Measurements from ENCODE around the gene OR6J1. TPM values are rescaled to one million over a fixed set of nuclear protein-coding genes. Genes with fewer than 3 reads are reported as not detected.

Gene OR6J1
- total and polyA plus RNA-seq, 10 of the 15 experiments (the other 5 are each of a cell fraction or from before 2014, with no cell fraction given): not detected

DNA sequence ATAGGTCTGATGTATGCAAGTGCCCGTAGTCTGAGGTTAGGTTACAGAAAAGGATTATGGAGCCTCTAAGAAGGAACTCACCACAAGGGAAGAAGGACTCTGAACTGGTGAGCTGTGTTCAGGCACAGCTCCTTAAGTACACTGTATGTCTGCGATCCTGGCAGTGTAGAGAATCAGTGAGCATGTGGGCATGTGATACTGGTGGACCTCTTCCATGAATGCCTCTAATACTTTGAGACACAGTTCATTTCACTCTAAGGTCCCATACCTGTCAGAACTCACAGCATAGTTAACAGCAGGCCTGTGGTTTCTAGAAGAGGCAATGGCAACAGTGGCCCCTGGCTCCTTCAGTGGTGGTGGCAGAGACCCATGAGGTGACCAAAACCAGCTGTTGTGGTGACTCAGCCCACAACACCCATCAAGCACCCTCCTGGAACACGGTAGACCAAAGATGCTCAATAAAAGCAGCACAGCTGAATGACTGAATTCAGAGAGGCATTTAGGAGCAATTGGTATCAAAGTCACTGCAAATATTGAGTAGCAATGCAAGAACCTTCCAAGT lies 6.9 kb upstream of the OR6J1 start:
- ChIA-PET CTCF (interaction anchor here (0.8 to 9.9 kb wide), 16 partner anchors 9 to 321 kb away, joined by 3 to 206 read pairs (median 4); no protein-coding TSS in a partner anchor), RAD21 (ENCODE audit: unreplicated experiment) (interaction anchor here (0.7 to 3.9 kb wide), 10 partner anchors 9 to 332 kb away, joined by 3 to 116 read pairs (median 4); partner anchors contain the start of gene DAD1), POLR2A (interaction anchor here (0.6 to 1.9 kb wide), 3 partner anchors 93 to 295 kb away, joined by 3 to 5 read pairs (median 3); no protein-coding TSS in a partner anchor), SMC1A (ENCODE audit: uncharacterized antibody, unreplicated experiment) (interaction anchor here (1.0 to 4.9 kb wide), 8 partner anchors 9 to 336 kb away, joined by 3 to 113 read pairs (median 6); no protein-coding TSS in a partner anchor)
- no peak overlapping the region for H3K4me3 ChIP-seq
- peak; percentile 44 for DNase-seq (ENCODE audit: low read depth, low spot score)
- no peaks in the 10 kb centered on the region for H3K9me3 ChIP-seq (replicated peaks; ENCODE audit: control insufficient read depth, insufficient read depth, low read length)
- no peaks in the 10 kb centered on the region for H3K36me3 ChIP-seq (ENCODE audit: control insufficient read depth in 2 of 2, insufficient read depth in 2 of 2, low read length in 1 of 2)
- no TSS peak for BruUV-seq (replicated peaks)
- 3% methylated on average over 3 of the region's 3 CpGs for WGBS (ENCODE audit: insufficient coverage, insufficient replicate concordance, low lambda C conversion rate, missing lambda C conversion rate)
- no peak overlapping the region for H3K9ac ChIP-seq (ENCODE audit: control insufficient read depth, insufficient read depth, low read length)
- FAIRE-seq: no peak
- H2AFZ ChIP-seq (ENCODE audit: control insufficient read depth, low read depth, low read length): no peak overlapping the region
- no peaks in the 10 kb centered on the region for H3K79me2 ChIP-seq (ENCODE audit: control insufficient read depth, insufficient read depth, low read length)
- H3K27me3 ChIP-seq (replicated peaks in 1 of 2; ENCODE audit: control insufficient read depth in 2 of 2, insufficient read depth in 2 of 2, low read length in 1 of 2): no peaks in the 10 kb centered on the region
- no peak overlapping the region for H3K27ac ChIP-seq (ENCODE audit: control insufficient read depth, insufficient read depth)
- in situ Hi-C loops (cut with MboI): loop anchor here (5.0 kb wide), 2 partner anchors 79 to 269 kb away; no protein-coding TSS in a partner anchor
- ATAC-seq: peak; percentile 78
- no peak overlapping the region for H3K4me2 ChIP-seq (ENCODE audit: control insufficient read depth, insufficient read depth)
- intact Hi-C loops (cut with micrococcal nuclease; ENCODE audit: unreplicated experiment): loop anchor here (5.0 to 10.0 kb wide), 3 partner anchors 64 to 336 kb away; partner anchors contain the start of gene DAD1
- no peaks in the 10 kb centered on the region for H4K20me1 ChIP-seq (ENCODE audit: control insufficient read depth, insufficient read depth)
- H3K4me1 ChIP-seq (ENCODE audit: control insufficient read depth, insufficient read depth, low read length): no peaks in the 10 kb centered on the region
- peak; percentile 59; the same call in 1 of the 2 replicates for TF ChIP-seq BACH1 (IDR thresholded peaks at IDR 0.05; ENCODE audit: borderline replicate concordance)
- TF ChIP-seq LARP7 (IDR thresholded peaks at IDR 0.05): no peak
- no peak for TF ChIP-seq RBBP5 (conservative IDR thresholded peaks at IDR 0.05)
- no peak for TF ChIP-seq BCL11A (IDR thresholded peaks at IDR 0.05; ENCODE audit: low read depth, low read length)
- peak; percentile 85; the same call in 2 of the 3 replicates for TF ChIP-seq POU2F2 (IDR thresholded peaks at IDR 0.05; ENCODE audit: borderline replicate concordance, low read depth, low read length)
- TF ChIP-seq, protein P1, sequence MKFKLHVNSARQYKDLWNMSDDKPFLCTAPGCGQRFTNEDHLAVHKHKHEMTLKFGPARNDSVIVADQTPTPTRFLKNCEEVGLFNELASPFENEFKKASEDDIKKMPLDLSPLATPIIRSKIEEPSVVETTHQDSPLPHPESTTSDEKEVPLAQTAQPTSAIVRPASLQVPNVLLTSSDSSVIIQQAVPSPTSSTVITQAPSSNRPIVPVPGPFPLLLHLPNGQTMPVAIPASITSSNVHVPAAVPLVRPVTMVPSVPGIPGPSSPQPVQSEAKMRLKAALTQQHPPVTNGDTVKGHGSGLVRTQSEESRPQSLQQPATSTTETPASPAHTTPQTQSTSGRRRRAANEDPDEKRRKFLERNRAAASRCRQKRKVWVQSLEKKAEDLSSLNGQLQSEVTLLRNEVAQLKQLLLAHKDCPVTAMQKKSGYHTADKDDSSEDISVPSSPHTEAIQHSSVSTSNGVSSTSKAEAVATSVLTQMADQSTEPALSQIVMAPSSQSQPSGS (IDR thresholded peaks at IDR 0.05; ENCODE audit: low read length): peak; percentile 40; the same call in 1 of the 2 replicates
- TF ChIP-seq HDGF (IDR thresholded peaks at IDR 0.05): no peak
- TF ChIP-seq, protein P2, sequence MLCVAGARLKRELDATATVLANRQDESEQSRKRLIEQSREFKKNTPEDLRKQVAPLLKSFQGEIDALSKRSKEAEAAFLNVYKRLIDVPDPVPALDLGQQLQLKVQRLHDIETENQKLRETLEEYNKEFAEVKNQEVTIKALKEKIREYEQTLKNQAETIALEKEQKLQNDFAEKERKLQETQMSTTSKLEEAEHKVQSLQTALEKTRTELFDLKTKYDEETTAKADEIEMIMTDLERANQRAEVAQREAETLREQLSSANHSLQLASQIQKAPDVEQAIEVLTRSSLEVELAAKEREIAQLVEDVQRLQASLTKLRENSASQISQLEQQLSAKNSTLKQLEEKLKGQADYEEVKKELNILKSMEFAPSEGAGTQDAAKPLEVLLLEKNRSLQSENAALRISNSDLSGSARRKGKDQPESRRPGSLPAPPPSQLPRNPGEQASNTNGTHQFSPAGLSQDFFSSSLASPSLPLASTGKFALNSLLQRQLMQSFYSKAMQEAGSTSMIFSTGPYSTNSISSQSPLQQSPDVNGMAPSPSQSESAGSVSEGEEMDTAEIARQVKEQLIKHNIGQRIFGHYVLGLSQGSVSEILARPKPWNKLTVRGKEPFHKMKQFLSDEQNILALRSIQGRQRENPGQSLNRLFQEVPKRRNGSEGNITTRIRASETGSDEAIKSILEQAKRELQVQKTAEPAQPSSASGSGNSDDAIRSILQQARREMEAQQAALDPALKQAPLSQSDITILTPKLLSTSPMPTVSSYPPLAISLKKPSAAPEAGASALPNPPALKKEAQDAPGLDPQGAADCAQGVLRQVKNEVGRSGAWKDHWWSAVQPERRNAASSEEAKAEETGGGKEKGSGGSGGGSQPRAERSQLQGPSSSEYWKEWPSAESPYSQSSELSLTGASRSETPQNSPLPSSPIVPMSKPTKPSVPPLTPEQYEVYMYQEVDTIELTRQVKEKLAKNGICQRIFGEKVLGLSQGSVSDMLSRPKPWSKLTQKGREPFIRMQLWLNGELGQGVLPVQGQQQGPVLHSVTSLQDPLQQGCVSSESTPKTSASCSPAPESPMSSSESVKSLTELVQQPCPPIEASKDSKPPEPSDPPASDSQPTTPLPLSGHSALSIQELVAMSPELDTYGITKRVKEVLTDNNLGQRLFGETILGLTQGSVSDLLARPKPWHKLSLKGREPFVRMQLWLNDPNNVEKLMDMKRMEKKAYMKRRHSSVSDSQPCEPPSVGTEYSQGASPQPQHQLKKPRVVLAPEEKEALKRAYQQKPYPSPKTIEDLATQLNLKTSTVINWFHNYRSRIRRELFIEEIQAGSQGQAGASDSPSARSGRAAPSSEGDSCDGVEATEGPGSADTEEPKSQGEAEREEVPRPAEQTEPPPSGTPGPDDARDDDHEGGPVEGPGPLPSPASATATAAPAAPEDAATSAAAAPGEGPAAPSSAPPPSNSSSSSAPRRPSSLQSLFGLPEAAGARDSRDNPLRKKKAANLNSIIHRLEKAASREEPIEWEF (IDR thresholded peaks at IDR 0.05; ENCODE audit: insufficient replicate concordance, low read depth, low read length): no peak
- peak; percentile 49; the same call in 1 of the 2 replicates for TF ChIP-seq TARDBP (IDR thresholded peaks at IDR 0.05; ENCODE audit: borderline replicate concordance)
- TF ChIP-seq NRF1 (conservative IDR thresholded peaks at IDR 0.05; ENCODE audit: low read depth, low read length): no peak
- peak; percentile 27; the same call in 1 of the 2 replicates for TF ChIP-seq CREM (IDR thresholded peaks at IDR 0.05; ENCODE audit: low read depth)
- no peak for TF ChIP-seq MYB (IDR thresholded peaks at IDR 0.05; ENCODE audit: borderline replicate concordance, low read depth, low read length)
- TF ChIP-seq POLR2A (IDR thresholded peaks at IDR 0.05; ENCODE audit: low read depth, low read length): peak; percentile 88
- TF ChIP-seq, protein P3, sequence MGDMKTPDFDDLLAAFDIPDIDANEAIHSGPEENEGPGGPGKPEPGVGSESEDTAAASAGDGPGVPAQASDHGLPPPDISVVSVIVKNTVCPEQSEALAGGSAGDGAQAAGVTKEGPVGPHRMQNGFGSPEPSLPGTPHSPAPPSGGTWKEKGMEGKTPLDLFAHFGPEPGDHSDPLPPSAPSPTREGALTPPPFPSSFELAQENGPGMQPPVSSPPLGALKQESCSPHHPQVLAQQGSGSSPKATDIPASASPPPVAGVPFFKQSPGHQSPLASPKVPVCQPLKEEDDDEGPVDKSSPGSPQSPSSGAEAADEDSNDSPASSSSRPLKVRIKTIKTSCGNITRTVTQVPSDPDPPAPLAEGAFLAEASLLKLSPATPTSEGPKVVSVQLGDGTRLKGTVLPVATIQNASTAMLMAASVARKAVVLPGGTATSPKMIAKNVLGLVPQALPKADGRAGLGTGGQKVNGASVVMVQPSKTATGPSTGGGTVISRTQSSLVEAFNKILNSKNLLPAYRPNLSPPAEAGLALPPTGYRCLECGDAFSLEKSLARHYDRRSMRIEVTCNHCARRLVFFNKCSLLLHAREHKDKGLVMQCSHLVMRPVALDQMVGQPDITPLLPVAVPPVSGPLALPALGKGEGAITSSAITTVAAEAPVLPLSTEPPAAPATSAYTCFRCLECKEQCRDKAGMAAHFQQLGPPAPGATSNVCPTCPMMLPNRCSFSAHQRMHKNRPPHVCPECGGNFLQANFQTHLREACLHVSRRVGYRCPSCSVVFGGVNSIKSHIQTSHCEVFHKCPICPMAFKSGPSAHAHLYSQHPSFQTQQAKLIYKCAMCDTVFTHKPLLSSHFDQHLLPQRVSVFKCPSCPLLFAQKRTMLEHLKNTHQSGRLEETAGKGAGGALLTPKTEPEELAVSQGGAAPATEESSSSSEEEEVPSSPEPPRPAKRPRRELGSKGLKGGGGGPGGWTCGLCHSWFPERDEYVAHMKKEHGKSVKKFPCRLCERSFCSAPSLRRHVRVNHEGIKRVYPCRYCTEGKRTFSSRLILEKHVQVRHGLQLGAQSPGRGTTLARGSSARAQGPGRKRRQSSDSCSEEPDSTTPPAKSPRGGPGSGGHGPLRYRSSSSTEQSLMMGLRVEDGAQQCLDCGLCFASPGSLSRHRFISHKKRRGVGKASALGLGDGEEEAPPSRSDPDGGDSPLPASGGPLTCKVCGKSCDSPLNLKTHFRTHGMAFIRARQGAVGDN (IDR thresholded peaks at IDR 0.05): 0 out of 2 replicates have a peak, but pooled peaks have one; percentile 21
